Neural cell (in vitro differentiated cells): ENCODE measurements around the gene NRL. TPM values are rescaled to one million over a fixed set of nuclear protein-coding genes. Genes with fewer than 3 reads are reported as not detected.

Source experiments
- H2AFZ ChIP-seq: fragments of 200-600, 300-800 bp; sonication (generic), shearing (Covaris generic); 2 replicates; pipeline ENCODE4 v1.6.0; 2014; ENCODE audit warnings: low read depth, mild to moderate bottlenecking, antibody characterized with exemption, low read length, moderate library complexity
- H3F3A ChIP-seq: fragments of 200-600 bp; shearing (Covaris generic); 2 replicates; pipeline ENCODE4 v1.6.1; 2016; ENCODE audit warnings: mild to moderate bottlenecking, moderate library complexity, mixed read lengths, antibody characterized with exemption, low read length; ENCODE audit not compliant: insufficient read depth, poor library complexity, severe bottlenecking
- H3K27ac ChIP-seq: fragments of 200-600, 300-800 bp; sonication (generic), shearing (Covaris generic); 2 replicates; pipeline ENCODE4 v1.5.1; 2014; ENCODE audit warnings: mild to moderate bottlenecking, low read length, moderate library complexity
- H3K27me3 ChIP-seq: fragments of 300-800, 200-600 bp; sonication (generic), shearing (Covaris generic); 2 replicates; pipeline ENCODE4 v1.6.0; 2014; ENCODE audit warnings: mild to moderate bottlenecking, low read depth, low read length, moderate library complexity; ENCODE audit not compliant: insufficient read depth
- H3K36me3 ChIP-seq: fragments of 300-800, 200-600 bp; sonication (generic), shearing (Covaris generic); 2 replicates; pipeline ENCODE4 v1.5.1; 2014; ENCODE audit warnings: mild to moderate bottlenecking, antibody characterized with exemption, low read length, moderate library complexity; ENCODE audit not compliant: insufficient read depth
- H3K4me2 ChIP-seq: fragments of 300-800, 200-600 bp; sonication (generic), shearing (Covaris generic); 2 replicates; pipeline ENCODE4 v1.6.0; 2014; ENCODE audit warnings: mild to moderate bottlenecking, low read length
- H3K4me3 ChIP-seq: fragments of 300-800, 200-600 bp; sonication (generic), shearing (Covaris generic); 2 replicates; pipeline ENCODE4 v1.5.1; 2014; ENCODE audit warnings: mild to moderate bottlenecking, low read length, moderate library complexity
- H3K79me2 ChIP-seq: fragments of 200-600 bp; shearing (Covaris generic); replicated peaks from 2 replicates; pipeline ENCODE4 v1.6.0; 2014; ENCODE audit warnings: mild to moderate bottlenecking, low read length, moderate library complexity; ENCODE audit not compliant: insufficient read depth
- H3K9ac ChIP-seq: fragments of 300-800, 200-600 bp; sonication (generic), shearing (Covaris generic); 2 replicates; pipeline ENCODE4 v1.6.1; 2016; ENCODE audit warnings: mild to moderate bottlenecking, low read length, mixed read lengths
- H3K9me2 ChIP-seq: fragments of 200-600 bp; shearing (Covaris generic); 2 replicates; pipeline ENCODE4 v1.6.1; 2016; ENCODE audit warnings: mild to moderate bottlenecking, low read length, mixed read lengths; ENCODE audit not compliant: insufficient read depth
- H3K9me3 ChIP-seq: fragments of 200-600, 300-800 bp; sonication (generic), shearing (Covaris generic); 2 replicates; pipeline ENCODE4 v1.6.1; 2016; ENCODE audit warnings: mild to moderate bottlenecking, mixed run types, low read length, moderate library complexity, mixed read lengths
- H4K20me1 ChIP-seq: fragments of 200-600 bp; shearing (Covaris generic); 2 replicates; pipeline ENCODE4 v1.6.1; 2016; ENCODE audit warnings: mild to moderate bottlenecking, mixed run types; ENCODE audit not compliant: insufficient read depth
- EP300 ChIP-seq: fragments of 450-650 bp; conservative IDR thresholded peaks from 2 replicates; pipeline ENCODE4 v1.6.1; 2014; ENCODE audit warnings: antibody characterized with exemption, mild to moderate bottlenecking, moderate library complexity; ENCODE audit not compliant: poor library complexity, severe bottlenecking
- EZH2 ChIP-seq: fragments of 200-600, 300-800 bp; shearing (Covaris generic), sonication (generic); IDR thresholded peaks from 2 replicates; pipeline ENCODE4 v1.6.1; 2014; ENCODE audit warnings: antibody characterized with exemption, low read length, borderline replicate concordance, mild to moderate bottlenecking; ENCODE audit not compliant: insufficient read depth, poor library complexity, severe bottlenecking
- MXI1 ChIP-seq: fragments of 450-650 bp; conservative IDR thresholded peaks from 2 replicates; pipeline ENCODE4 v1.6.1; 2014; ENCODE audit warnings: antibody characterized with exemption, mild to moderate bottlenecking; ENCODE audit not compliant: poor library complexity, severe bottlenecking
- POLR2AphosphoS5 ChIP-seq: IDR thresholded peaks from 2 replicates; pipeline ENCODE4 v1.6.1; 2012
- RAD21 ChIP-seq: fragments of 450-650 bp; conservative IDR thresholded peaks from 2 replicates; pipeline ENCODE4 v1.6.1; 2014; ENCODE audit warnings: antibody characterized with exemption, mild to moderate bottlenecking, moderate library complexity
- SMC3 ChIP-seq: fragments of 450-650 bp; conservative IDR thresholded peaks from 2 replicates; pipeline ENCODE4 v1.6.1; 2014; ENCODE audit warnings: antibody characterized with exemption, mild to moderate bottlenecking, moderate library complexity; ENCODE audit not compliant: poor library complexity
- TAF1 ChIP-seq: IDR thresholded peaks from 2 replicates; pipeline ENCODE4 v1.6.1; 2012; ENCODE audit warnings: low read depth
- polyA plus RNA-seq: library from polyadenylated mRNA; depleted of rRNA; stranded (reverse); fragments of >200 nt; gene quantifications from 2 replicates; pipeline ENCODE4 v1.2.3, GENCODE V29; 2014
- TF ChIP-seq, protein P1 (sequence below): IDR thresholded peaks from 2 replicates; pipeline ENCODE4 v1.6.1; 2012; ENCODE audit warnings: borderline replicate concordance
- TF ChIP-seq, protein P2 (sequence below): fragments of 450-650 bp; IDR thresholded peaks from 2 replicates; pipeline ENCODE4 v1.5.1; 2014; ENCODE audit warnings: antibody characterized with exemption, mild to moderate bottlenecking, moderate library complexity; ENCODE audit not compliant: poor library complexity, severe bottlenecking

NRL gene
- polyA plus RNA-seq, 1 donor from 2014 or later, result 9.5 TPM

DNA sequence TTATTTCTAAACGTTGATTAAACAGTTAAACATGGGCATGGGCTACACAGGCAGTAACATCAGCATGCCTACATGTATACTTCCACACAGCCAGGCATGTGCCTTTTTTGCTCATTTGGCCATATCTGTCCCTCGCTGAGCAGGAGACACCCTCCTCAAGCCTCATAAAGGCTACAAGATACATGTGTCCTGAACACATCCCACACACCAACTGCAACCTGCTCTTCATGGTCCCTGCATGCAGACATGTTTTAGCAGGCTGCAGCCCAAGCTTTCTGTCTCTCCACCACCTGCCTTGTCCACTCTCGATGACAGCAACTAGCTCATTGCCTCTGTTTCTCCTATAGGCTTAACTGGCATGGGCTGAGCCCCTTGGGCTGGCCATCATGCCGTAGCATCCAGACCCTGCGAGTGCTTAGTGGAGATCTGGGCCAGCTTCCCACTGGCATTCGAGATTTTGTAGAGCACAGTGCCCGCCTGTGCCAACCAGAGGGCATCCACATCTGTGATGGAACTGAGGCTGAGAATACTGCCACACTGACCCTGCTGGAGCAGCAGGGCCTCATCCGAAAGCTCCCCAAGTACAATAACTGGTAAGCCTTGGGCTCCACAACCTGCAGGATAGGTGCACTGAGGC lies 18.1 kb downstream of the NRL start:
- Histone ChIP-seq H3K4me3 (no peak overlapping the region), H3K9ac (no peak overlapping the region), H3K9me2 (no peaks in the 10 kb centered on the region), H3K4me2 (no peak overlapping the region), H2AFZ (no peak overlapping the region), H3K79me2 (no peaks in the 10 kb centered on the region), H3K27me3 (peaks cover 16% of the 10 kb centered on the region), H3K27ac (no peak overlapping the region), H4K20me1 (no peaks in the 10 kb centered on the region), H3K36me3 (no peaks in the 10 kb centered on the region), H3K9me3 (no peaks in the 10 kb centered on the region), H3F3A (no peaks in the 10 kb centered on the region)
- TF ChIP-seq, protein P1, sequence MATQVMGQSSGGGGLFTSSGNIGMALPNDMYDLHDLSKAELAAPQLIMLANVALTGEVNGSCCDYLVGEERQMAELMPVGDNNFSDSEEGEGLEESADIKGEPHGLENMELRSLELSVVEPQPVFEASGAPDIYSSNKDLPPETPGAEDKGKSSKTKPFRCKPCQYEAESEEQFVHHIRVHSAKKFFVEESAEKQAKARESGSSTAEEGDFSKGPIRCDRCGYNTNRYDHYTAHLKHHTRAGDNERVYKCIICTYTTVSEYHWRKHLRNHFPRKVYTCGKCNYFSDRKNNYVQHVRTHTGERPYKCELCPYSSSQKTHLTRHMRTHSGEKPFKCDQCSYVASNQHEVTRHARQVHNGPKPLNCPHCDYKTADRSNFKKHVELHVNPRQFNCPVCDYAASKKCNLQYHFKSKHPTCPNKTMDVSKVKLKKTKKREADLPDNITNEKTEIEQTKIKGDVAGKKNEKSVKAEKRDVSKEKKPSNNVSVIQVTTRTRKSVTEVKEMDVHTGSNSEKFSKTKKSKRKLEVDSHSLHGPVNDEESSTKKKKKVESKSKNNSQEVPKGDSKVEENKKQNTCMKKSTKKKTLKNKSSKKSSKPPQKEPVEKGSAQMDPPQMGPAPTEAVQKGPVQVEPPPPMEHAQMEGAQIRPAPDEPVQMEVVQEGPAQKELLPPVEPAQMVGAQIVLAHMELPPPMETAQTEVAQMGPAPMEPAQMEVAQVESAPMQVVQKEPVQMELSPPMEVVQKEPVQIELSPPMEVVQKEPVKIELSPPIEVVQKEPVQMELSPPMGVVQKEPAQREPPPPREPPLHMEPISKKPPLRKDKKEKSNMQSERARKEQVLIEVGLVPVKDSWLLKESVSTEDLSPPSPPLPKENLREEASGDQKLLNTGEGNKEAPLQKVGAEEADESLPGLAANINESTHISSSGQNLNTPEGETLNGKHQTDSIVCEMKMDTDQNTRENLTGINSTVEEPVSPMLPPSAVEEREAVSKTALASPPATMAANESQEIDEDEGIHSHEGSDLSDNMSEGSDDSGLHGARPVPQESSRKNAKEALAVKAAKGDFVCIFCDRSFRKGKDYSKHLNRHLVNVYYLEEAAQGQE, result no peak
- TF ChIP-seq POLR2AphosphoS5, result no peak
- TF ChIP-seq EP300, result no peak
- TF ChIP-seq, protein P2, sequence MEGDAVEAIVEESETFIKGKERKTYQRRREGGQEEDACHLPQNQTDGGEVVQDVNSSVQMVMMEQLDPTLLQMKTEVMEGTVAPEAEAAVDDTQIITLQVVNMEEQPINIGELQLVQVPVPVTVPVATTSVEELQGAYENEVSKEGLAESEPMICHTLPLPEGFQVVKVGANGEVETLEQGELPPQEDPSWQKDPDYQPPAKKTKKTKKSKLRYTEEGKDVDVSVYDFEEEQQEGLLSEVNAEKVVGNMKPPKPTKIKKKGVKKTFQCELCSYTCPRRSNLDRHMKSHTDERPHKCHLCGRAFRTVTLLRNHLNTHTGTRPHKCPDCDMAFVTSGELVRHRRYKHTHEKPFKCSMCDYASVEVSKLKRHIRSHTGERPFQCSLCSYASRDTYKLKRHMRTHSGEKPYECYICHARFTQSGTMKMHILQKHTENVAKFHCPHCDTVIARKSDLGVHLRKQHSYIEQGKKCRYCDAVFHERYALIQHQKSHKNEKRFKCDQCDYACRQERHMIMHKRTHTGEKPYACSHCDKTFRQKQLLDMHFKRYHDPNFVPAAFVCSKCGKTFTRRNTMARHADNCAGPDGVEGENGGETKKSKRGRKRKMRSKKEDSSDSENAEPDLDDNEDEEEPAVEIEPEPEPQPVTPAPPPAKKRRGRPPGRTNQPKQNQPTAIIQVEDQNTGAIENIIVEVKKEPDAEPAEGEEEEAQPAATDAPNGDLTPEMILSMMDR, result no peak
- TF ChIP-seq RAD21, result no peak
- TF ChIP-seq EZH2, result no peak
- no peak for TF ChIP-seq TAF1
- no peak for TF ChIP-seq SMC3
- TF ChIP-seq MXI1, result no peak

DNA sequence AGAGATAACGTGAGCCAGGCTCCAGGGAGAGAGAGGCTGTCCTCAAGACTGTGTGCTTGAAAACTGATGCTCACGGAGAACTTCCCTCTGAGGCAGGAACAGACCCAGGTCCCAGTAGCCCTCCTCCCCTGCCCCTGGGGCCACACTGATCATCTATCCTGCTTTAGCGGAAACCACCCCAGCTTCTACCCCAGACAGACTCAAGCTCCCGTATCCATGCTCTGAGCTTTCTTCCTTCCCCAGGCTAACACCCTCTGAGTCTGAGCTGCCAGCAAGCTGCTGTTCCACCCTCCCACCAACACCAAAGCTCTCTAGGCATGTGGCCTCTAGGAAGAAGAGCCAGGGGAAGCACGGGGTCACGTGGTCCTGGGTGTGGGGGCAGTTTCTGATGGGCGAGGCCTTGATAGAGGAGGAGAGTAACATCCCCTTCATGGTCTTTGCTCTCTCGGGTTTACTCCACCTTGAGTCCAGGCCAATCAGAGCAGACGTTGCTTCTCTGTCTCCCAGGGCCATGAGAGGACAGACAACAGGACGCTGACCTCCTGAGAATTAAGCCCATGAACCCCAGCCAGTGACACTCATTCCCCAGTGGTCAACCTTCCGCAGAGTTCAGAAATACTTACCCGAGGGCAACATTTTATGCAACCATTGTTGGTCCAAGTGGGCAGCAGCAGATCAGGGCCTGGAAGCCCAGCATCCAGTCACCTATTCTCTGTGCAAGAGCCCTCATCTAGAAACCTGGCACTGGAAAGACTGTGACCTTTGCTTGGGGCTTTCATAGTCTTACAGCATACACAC lies 19.3 kb downstream of the NRL start:
- no peaks in the 10 kb centered on the region for H4K20me1 ChIP-seq
- H2AFZ ChIP-seq, result no peak overlapping the region
- no peaks in the 10 kb centered on the region for H3K79me2 ChIP-seq
- no peak overlapping the region for H3K27ac ChIP-seq
- no peaks in the 10 kb centered on the region for H3K36me3 ChIP-seq
- no peaks in the 10 kb centered on the region for H3K9me2 ChIP-seq
- no peaks in the 10 kb centered on the region for H3K9me3 ChIP-seq
- H3K4me2 ChIP-seq, result no peak overlapping the region
- no peaks in the 10 kb centered on the region for H3F3A ChIP-seq
- TF ChIP-seq SMC3, result no peak
- H3K9ac ChIP-seq, result no peak overlapping the region
- peaks cover 16% of the 10 kb centered on the region for H3K27me3 ChIP-seq
- no peak overlapping the region for H3K4me3 ChIP-seq
